HCT116 (cell line): Measurements from ENCODE around the gene TNFRSF17. TPM values are rescaled to one million over a fixed set of nuclear protein-coding genes. Genes with fewer than 3 reads are reported as not detected.

Experiments used
- ATAC-seq: fragments of 200-7000 bp; cut with Tn5 transposase; 2 replicates; pipeline ENCODE4 v1.9.1; 2020; ENCODE audit warnings: mild to moderate bottlenecking, moderate library complexity
- BruUV-seq: library from RNA; stranded (reverse); fragments of 400-500 nt; replicated peaks from 2 replicates; lab custom pipeline; 2021; lab: Mats Ljungman, UMichigan
- CTCF ChIA-PET: fragments of 300-600 bp; sonication (Branson Sonifier 250); formaldehyde crosslinking; loops from one replicate; lab custom pipeline; 2021; ENCODE audit warnings: antibody characterized with exemption; lab: Charles Lee
- POLR2A ChIA-PET: fragments of 300-600, 350-600 bp; sonication (Branson Sonifier 250); formaldehyde crosslinking; loops from one replicate; lab custom pipeline; 2021; ENCODE audit warnings: antibody characterized with exemption; lab: Charles Lee
- RAD21 ChIA-PET, 2 experiments: fragments of 300-600 bp; sonication (Branson Sonifier 250); formaldehyde crosslinking; loops; one replicate each; lab custom pipeline; 2023; ENCODE audit warnings: low total read pairs in 2 of 2; ENCODE audit not compliant: uncharacterized antibody in 2 of 2, unreplicated experiment in 2 of 2, low non-redundant PET in 1 of 2; lab: Charles Lee
- DNase-seq: peaks from one replicate; pipeline ENCODE4 v3.0.0-alpha.2; 2010; ENCODE audit warnings: low read depth, low spot score
- H2AFZ ChIP-seq: fragments of 200-600 bp; shearing (Covaris generic), sonication (generic); 2 replicates; pipeline ENCODE4 v1.6.1; 2017; ENCODE audit warnings: low read depth, mixed run types, mixed read lengths, antibody characterized with exemption, low read length; ENCODE audit not compliant: poor library complexity, severe bottlenecking
- H3K27ac ChIP-seq: 2 replicates; pipeline ENCODE4 v1.5.1; 2012; ENCODE audit warnings: low read depth, low read length
- H3K27me3 ChIP-seq: fragments of 200-600 bp; sonication (generic); 2 replicates; pipeline ENCODE4 v1.6.1; 2016; ENCODE audit warnings: mixed run types, low read length, mixed read lengths; ENCODE audit not compliant: insufficient read depth
- H3K36me3 ChIP-seq, 2 experiments: fragments of 200-500 bp in 1 of 2; fragments of 200-600 bp in 1 of 2; sonication (Bioruptor generic) in 1 of 2; sonication (generic) in 1 of 2; 2 replicates each; pipeline versions ENCODE4 v1.5.1 to v1.6.1; 2014 to 2016; ENCODE audit warnings: low read length in 2 of 2, inconsistent platforms in 1 of 2, mixed read lengths in 1 of 2, mixed run types in 1 of 2; ENCODE audit not compliant: insufficient read depth in 2 of 2, control insufficient read depth in 1 of 2
- H3K4me1 ChIP-seq, 2 experiments: fragments of 200-600 bp in 1 of 2; sonication (generic) in 1 of 2; 2 replicates each; pipeline versions ENCODE4 v1.5.1 to v1.6.1; 2012 to 2017; ENCODE audit warnings: low read length in 2 of 2, inconsistent platforms in 1 of 2, mild to moderate bottlenecking in 1 of 2, mixed read lengths in 1 of 2, mixed run types in 1 of 2, moderate library complexity in 1 of 2; ENCODE audit not compliant: insufficient read depth in 2 of 2, control insufficient read depth in 1 of 2
- H3K4me2 ChIP-seq: fragments of 200-600 bp; sonication (generic); 2 replicates; pipeline ENCODE4 v1.6.1; 2017; ENCODE audit warnings: mixed run types, low read length, mixed read lengths
- H3K4me3 ChIP-seq, 2 experiments: fragments of 200-600 bp in 1 of 2; sonication (generic) in 1 of 2; replicated peaks in 1 of 2; 2 replicates each; pipeline ENCODE4 v1.5.1; 2011 to 2016; ENCODE audit warnings: low read length in 2 of 2, control low read depth in 1 of 2, low read depth in 1 of 2, mild to moderate bottlenecking in 1 of 2, mixed read lengths in 1 of 2, mixed run types in 1 of 2
- H3K79me2 ChIP-seq: fragments of 200-600 bp; sonication (generic); 2 replicates; pipeline ENCODE4 v1.6.1; 2017; ENCODE audit warnings: mild to moderate bottlenecking, mixed run types, low read length, moderate library complexity, mixed read lengths; ENCODE audit not compliant: insufficient read depth
- H3K9ac ChIP-seq: fragments of 200-600 bp; sonication (generic); 2 replicates; pipeline ENCODE4 v1.6.1; 2016; ENCODE audit warnings: low read length, mixed read lengths
- H3K9me2 ChIP-seq: fragments of 200-600 bp; sonication (generic), shearing (Covaris generic); 2 replicates; pipeline ENCODE4 v1.6.1; 2017; ENCODE audit warnings: mixed run types, mild to moderate bottlenecking, moderate library complexity; ENCODE audit not compliant: insufficient read depth
- H3K9me3 ChIP-seq, 2 experiments: fragments of 200-500 bp in 1 of 2; fragments of 200-600 bp in 1 of 2; sonication (Bioruptor generic) in 1 of 2; sonication (generic) in 1 of 2; 2 replicates each; pipeline ENCODE4 v1.6.1; 2014 to 2017; ENCODE audit warnings: low read length in 2 of 2, mixed read lengths in 2 of 2, inconsistent platforms in 1 of 2, low read depth in 1 of 2, mild to moderate bottlenecking in 1 of 2, mixed run types in 1 of 2, moderate library complexity in 1 of 2; ENCODE audit not compliant: control insufficient read depth in 1 of 2, insufficient read depth in 1 of 2
- H4K20me1 ChIP-seq: fragments of 200-600 bp; sonication (generic), shearing (Covaris generic); 2 replicates; pipeline ENCODE4 v1.6.1; 2017; ENCODE audit warnings: mixed run types, mild to moderate bottlenecking, moderate library complexity; ENCODE audit not compliant: insufficient read depth
- ATF3 ChIP-seq: IDR thresholded peaks from 2 replicates; pipeline ENCODE4 v1.6.1; 2012
- CBX3 ChIP-seq: IDR thresholded peaks from 2 replicates; pipeline ENCODE4 v1.6.1; 2012; ENCODE audit warnings: low read depth
- CEBPB ChIP-seq: IDR thresholded peaks from 2 replicates; pipeline ENCODE4 v1.6.1; 2012; ENCODE audit warnings: low read depth
- EGR1 ChIP-seq: IDR thresholded peaks from 2 replicates; pipeline ENCODE4 v1.6.1; 2012; ENCODE audit warnings: low read depth
- ELF1 ChIP-seq: IDR thresholded peaks from 2 replicates; pipeline ENCODE4 v1.6.1; 2012; ENCODE audit warnings: low read depth, borderline replicate concordance
- EZH2 ChIP-seq: fragments of 200-600 bp; sonication (generic); IDR thresholded peaks from 2 replicates; pipeline ENCODE4 v1.6.1; 2017; ENCODE audit warnings: antibody characterized with exemption, mixed run types
- FOSL1 ChIP-seq: IDR thresholded peaks from 2 replicates; pipeline ENCODE4 v1.6.1; 2012; ENCODE audit warnings: low read depth
- JUND ChIP-seq: IDR thresholded peaks from 2 replicates; pipeline ENCODE4 v1.6.1; 2012
- MAX ChIP-seq: IDR thresholded peaks from 2 replicates; pipeline ENCODE4 v1.6.1; 2012
- RAD21 ChIP-seq: IDR thresholded peaks from 2 replicates; pipeline ENCODE4 v1.6.1; 2012; ENCODE audit warnings: low read depth, mild to moderate bottlenecking
- REST ChIP-seq: IDR thresholded peaks from 2 replicates; pipeline ENCODE4 v1.6.1; 2012; ENCODE audit warnings: low read depth
- SRF ChIP-seq: IDR thresholded peaks from 2 replicates; pipeline ENCODE4 v1.6.1; 2012; ENCODE audit warnings: low read depth
- TCF7L2 ChIP-seq: IDR thresholded peaks from 2 replicates; pipeline ENCODE4 v1.7.0; 2011; ENCODE audit warnings: borderline replicate concordance, inconsistent platforms; ENCODE audit not compliant: insufficient read depth, insufficient read length; ENCODE audit errors: extremely low read depth
- YY1 ChIP-seq: IDR thresholded peaks from 2 replicates; pipeline ENCODE4 v1.6.1; 2011; ENCODE audit warnings: low read length, low read depth, moderate library complexity, mild to moderate bottlenecking; ENCODE audit not compliant: insufficient replicate concordance; ENCODE audit errors: extremely low read depth
- ZBTB33 ChIP-seq: IDR thresholded peaks from 2 replicates; pipeline ENCODE4 v1.6.1; 2011; ENCODE audit warnings: mild to moderate bottlenecking, low read length, moderate library complexity; ENCODE audit not compliant: insufficient replicate concordance; ENCODE audit errors: extremely low read depth
- ZFX ChIP-seq: fragments of 450-650 bp; IDR thresholded peaks from 2 replicates; pipeline ENCODE4 v1.6.1; 2017
- ZNF274 ChIP-seq: fragments of 200-500 bp; sonication (Bioruptor generic); IDR thresholded peaks from 2 replicates; pipeline ENCODE4 v1.6.1; 2014; ENCODE audit warnings: mild to moderate bottlenecking, low read depth, low read length, inconsistent platforms
- intact Hi-C: fragments of 100-400 bp; cut with micrococcal nuclease; formaldehyde crosslinking; loops from 2 replicates; pipeline ENCODE4 v1.10.0; 2022
- total RNA-seq: library from RNA; stranded (reverse); gene quantifications from one replicate; pipeline ENCODE4 v1.2.1, GENCODE V29; 2021; ENCODE audit not compliant: unreplicated experiment

The TNFRSF17 gene
- total RNA-seq, 1 experiment from 2014 or later = not detected

- H3K9me3 ChIP-seq = no peaks in the 10 kb centered on the region
- no peak overlapping the region for H3K9ac ChIP-seq
- no peak overlapping the region for H3K4me3 ChIP-seq
- no peak for TF ChIP-seq JUND
- no peak for TF ChIP-seq REST
- no peak for TF ChIP-seq ZBTB33
- TF ChIP-seq MAX = no peak
- no peak for TF ChIP-seq ZNF274
- TF ChIP-seq SRF = no peak
- no peak for TF ChIP-seq FOSL1
- no peak for TF ChIP-seq YY1
- TF ChIP-seq CEBPB = no peak
- TF ChIP-seq EZH2 = no peak
- TF ChIP-seq CBX3 = no peak
- no peak for TF ChIP-seq ELF1
- no peak for TF ChIP-seq ATF3
- TF ChIP-seq ZFX = no peak
- TF ChIP-seq RAD21 = no peak
- no peak for TF ChIP-seq TCF7L2
- no peak for TF ChIP-seq EGR1
- H3K36me3 ChIP-seq = no peaks in the 10 kb centered on the region
- no peaks in the 10 kb centered on the region for H3K9me2 ChIP-seq
- no peak overlapping the region for H3K27ac ChIP-seq
- no peaks in the 10 kb centered on the region for H3K79me2 ChIP-seq
- ChIA-PET RAD21 (no interaction called here), POLR2A (interaction anchor here (0.7 kb wide), 1 partner anchor 21 kb away, joined by 3 read pairs; the partner anchor contains the start of gene TNFRSF17), CTCF (no interaction called here)
- no peaks in the 10 kb centered on the region for H3K27me3 ChIP-seq
- no peak for ATAC-seq
- H4K20me1 ChIP-seq = no peaks in the 10 kb centered on the region
- BruUV-seq = no TSS peak
- no peak for DNase-seq
- no peak overlapping the region for H2AFZ ChIP-seq
- no peaks in the 10 kb centered on the region for H3K4me1 ChIP-seq
- intact Hi-C loops = no loop called here
- H3K4me2 ChIP-seq = no peak overlapping the region
These were observed 21.6 kb downstream of the TNFRSF17 start for GRCh38 chr16:11986521-11987057.
